Effector memory CD8-positive, alpha-beta T cell (primary cell): ENCODE results near the gene GNAS-AS1.
A peak's percentile ranks its signal among the peaks of the same experiment; 100 is the strongest.

Experiments
- ATAC-seq: fragments of 150-1000 bp; cut with Tn5 transposase; replicated peaks from 2 replicates; pipeline ENCODE4 v1.10.0; 2021; ENCODE audit warnings: mild to moderate bottlenecking, moderate library complexity
- DNase-seq, 3 experiments: peaks; one replicate each; pipeline ENCODE4 v3.0.0; 2021
- H3K27ac Mint-ChIP-seq, 2 donors: one replicate each; pipeline ENCODE4 v1.8.0; 2022; ENCODE audit warnings: mild to moderate bottlenecking in 2 of 2, mixed read lengths in 2 of 2, moderate library complexity in 2 of 2
- H3K27me3 Mint-ChIP-seq, 2 donors: one replicate each; pipeline ENCODE4 v1.8.0; 2022; ENCODE audit warnings: mixed read lengths in 2 of 2
- H3K36me3 Mint-ChIP-seq: one replicate; pipeline ENCODE4 v1.8.0; 2022; ENCODE audit warnings: mild to moderate bottlenecking, moderate library complexity, mixed read lengths; ENCODE audit not compliant: insufficient read depth
- H3K4me1 Mint-ChIP-seq, 2 donors: one replicate each; pipeline ENCODE4 v1.8.0; 2022; ENCODE audit warnings: low read depth in 2 of 2, mixed read lengths in 2 of 2
- H3K4me3 Mint-ChIP-seq, 2 donors: one replicate each; pipeline ENCODE4 v1.8.0; 2022; ENCODE audit warnings: mild to moderate bottlenecking in 2 of 2, mixed read lengths in 2 of 2, moderate library complexity in 2 of 2
- H3K9me3 Mint-ChIP-seq, 2 donors: one replicate each; pipeline ENCODE4 v1.8.0; 2022; ENCODE audit warnings: mixed read lengths in 2 of 2

GNAS-AS1 gene

GRCh38 chr20:58864346-58864745, 13.6 kb upstream of the GNAS-AS1 start:
- ATAC-seq, result peak; percentile 47

GRCh38 chr20:58863044-58863790, 12.5 kb upstream of the GNAS-AS1 start:
- H3K9me3 Mint-ChIP-seq, result no peaks in the 10 kb centered on the region
- DNase-seq (no peak), ATAC-seq (no peak)
- H3K4me1 Mint-ChIP-seq, result no peaks in the 10 kb centered on the region
- no peak overlapping the region for H3K27ac Mint-ChIP-seq
- H3K4me3 Mint-ChIP-seq, result no peak overlapping the region
- H3K36me3 Mint-ChIP-seq, result no peaks in the 10 kb centered on the region
- peaks cover 27 to 64% of the 10 kb centered on the region in 2 donors for H3K27me3 Mint-ChIP-seq

More at GRCh38 chr20:58864346-58864745, 13.6 kb upstream of the GNAS-AS1 start:
- Mint-ChIP-seq H3K9me3 (no peaks in the 10 kb centered on the region), H3K4me1 (no peaks in the 10 kb centered on the region), H3K27ac (no peak overlapping the region), H3K36me3 (no peaks in the 10 kb centered on the region), H3K4me3 (no peak overlapping the region), H3K27me3 (peaks cover 17 to 53% of the 10 kb centered on the region in 2 donors)
- no peak for DNase-seq

- H3K27ac Mint-ChIP-seq, result no peak overlapping the region
- peaks cover 16 to 22% of the 10 kb centered on the region in 2 donors for H3K4me1 Mint-ChIP-seq
- DNase-seq (no peak), ATAC-seq (no peak)
- H3K36me3 Mint-ChIP-seq, result no peaks in the 10 kb centered on the region
- peak overlapping the region; percentile 29 to 63 for H3K4me3 Mint-ChIP-seq
- H3K27me3 Mint-ChIP-seq, result peaks cover 60 to 94% of the 10 kb centered on the region in 2 donors
- no peaks in the 10 kb centered on the region for H3K9me3 Mint-ChIP-seq
Measured at GRCh38 chr20:58855506-58856389, 5.0 kb upstream of the GNAS-AS1 start.

- ATAC-seq, result no peak
- H3K9me3 Mint-ChIP-seq, result no peaks in the 10 kb centered on the region
- peaks cover 67 to 94% of the 10 kb centered on the region in 2 donors for H3K27me3 Mint-ChIP-seq
Measured at GRCh38 chr20:58854638-58855471, 4.2 kb upstream of the GNAS-AS1 start.

GRCh38 chr20:58853976-58854637, 3.4 kb upstream of the GNAS-AS1 start:
- peak overlapping the region; percentile 68 to 77 for H3K4me3 Mint-ChIP-seq
- DNase-seq, result no peak
- no peak for ATAC-seq
- H3K4me1 Mint-ChIP-seq, result peaks cover 20 to 26% of the 10 kb centered on the region in 2 donors
- H3K27me3 Mint-ChIP-seq, result peaks cover 69 to 94% of the 10 kb centered on the region in 2 donors
- H3K9me3 Mint-ChIP-seq, result no peaks in the 10 kb centered on the region
- no peak overlapping the region for H3K27ac Mint-ChIP-seq
- no peaks in the 10 kb centered on the region for H3K36me3 Mint-ChIP-seq

More at GRCh38 chr20:58854638-58855471, 4.2 kb upstream of the GNAS-AS1 start:
- peaks cover 20 to 26% of the 10 kb centered on the region in 2 donors for H3K4me1 Mint-ChIP-seq
- H3K4me3 Mint-ChIP-seq, result peak overlapping the region in 1 of 2 donors; percentile 63
- H3K36me3 Mint-ChIP-seq, result no peaks in the 10 kb centered on the region
- DNase-seq, result no peak
- no peak overlapping the region for H3K27ac Mint-ChIP-seq

GRCh38 chr20:58853466-58853865, 2.8 kb upstream of the GNAS-AS1 start:
- ATAC-seq, result no peak
- Mint-ChIP-seq H3K9me3 (no peaks in the 10 kb centered on the region), H3K27ac (no peak overlapping the region), H3K4me3 (peak overlapping the region in 1 of 2 donors; percentile 77), H3K4me1 (peaks cover 20 to 26% of the 10 kb centered on the region in 2 donors), H3K36me3 (no peaks in the 10 kb centered on the region), H3K27me3 (peaks cover 63 to 94% of the 10 kb centered on the region in 2 donors)
- DNase-seq, result no peak

- H3K4me3 Mint-ChIP-seq, result peak within 1 kb of the TSS; percentile 79 to 86
- peaks cover 56 to 93% of the 10 kb centered on the region in 2 donors for H3K27me3 Mint-ChIP-seq
- ATAC-seq (peak; percentile 28), DNase-seq (peak in 2 of 3 experiments; percentile 17 to 35)
- peaks cover 20 to 26% of the 10 kb centered on the region in 2 donors for H3K4me1 Mint-ChIP-seq
- no peaks in the 10 kb centered on the region for H3K9me3 Mint-ChIP-seq
- H3K36me3 Mint-ChIP-seq, result peaks cover 3% of the 10 kb centered on the region
- H3K27ac Mint-ChIP-seq, result no peak within 1 kb of the TSS
Measured at GRCh38 chr20:58852543-58853271, 2.0 kb upstream of the GNAS-AS1 start, which contains the start of gene GNAS. TSS of gene GNAS (plus strand) at chr20:58852716.

GRCh38 chr20:58851969-58852458, 1.3 kb upstream of the GNAS-AS1 start:
- DNase-seq (no peak), ATAC-seq (no peak)
- Mint-ChIP-seq H3K4me1 (peaks cover 20 to 27% of the 10 kb centered on the region in 2 donors), H3K36me3 (peaks cover 3% of the 10 kb centered on the region), H3K27me3 (peaks cover 49 to 93% of the 10 kb centered on the region in 2 donors), H3K9me3 (no peaks in the 10 kb centered on the region), H3K4me3 (peak overlapping the region; percentile 79 to 86), H3K27ac (no peak overlapping the region)

- no peaks in the 10 kb centered on the region for H3K9me3 Mint-ChIP-seq
- peaks cover 20 to 27% of the 10 kb centered on the region in 2 donors for H3K4me1 Mint-ChIP-seq
- DNase-seq, result no peak
- H3K27ac Mint-ChIP-seq, result peak overlapping the region; percentile 62 to 78
- peaks cover 43 to 93% of the 10 kb centered on the region in 2 donors for H3K27me3 Mint-ChIP-seq
- peaks cover 3% of the 10 kb centered on the region for H3K36me3 Mint-ChIP-seq
- peak; percentile 9 for ATAC-seq
- H3K4me3 Mint-ChIP-seq, result peak overlapping the region; percentile 79 to 86
Measured at GRCh38 chr20:58851221-58851968, 693 bp upstream of the GNAS-AS1 start.

- peaks cover 3% of the 10 kb centered on the region for H3K36me3 Mint-ChIP-seq
- H3K27me3 Mint-ChIP-seq, result peaks cover 38 to 95% of the 10 kb centered on the region in 2 donors
Measured at GRCh38 chr20:58847463-58847862, 3.2 kb downstream of the GNAS-AS1 start.

GRCh38 chr20:58845706-58846105, 5.0 kb downstream of the GNAS-AS1 start:
- no peak overlapping the region for H3K27ac Mint-ChIP-seq
- H3K27me3 Mint-ChIP-seq, result peaks cover 40 to 95% of the 10 kb centered on the region in 2 donors
- DNase-seq (no peak), ATAC-seq (no peak)
- peaks cover 3 to 5% of the 10 kb centered on the region in 2 donors for H3K4me1 Mint-ChIP-seq
- no peak overlapping the region for H3K4me3 Mint-ChIP-seq
- H3K36me3 Mint-ChIP-seq, result peaks cover 3% of the 10 kb centered on the region
- H3K9me3 Mint-ChIP-seq, result no peaks in the 10 kb centered on the region

More at GRCh38 chr20:58847463-58847862, 3.2 kb downstream of the GNAS-AS1 start:
- Mint-ChIP-seq H3K9me3 (no peaks in the 10 kb centered on the region), H3K4me3 (no peak overlapping the region), H3K4me1 (peaks cover 10 to 19% of the 10 kb centered on the region in 2 donors), H3K27ac (no peak overlapping the region)
- DNase-seq (no peak), ATAC-seq (no peak)
